OCI-M2 (cell line): Measurements from ENCODE around the gene BCAS3.

Source experiments
- DNase-seq: peaks from one replicate; lab custom pipeline; 2025; ENCODE audit not compliant: unreplicated experiment; lab: John Stamatoyannopoulos, UW

The BCAS3 gene

DNA sequence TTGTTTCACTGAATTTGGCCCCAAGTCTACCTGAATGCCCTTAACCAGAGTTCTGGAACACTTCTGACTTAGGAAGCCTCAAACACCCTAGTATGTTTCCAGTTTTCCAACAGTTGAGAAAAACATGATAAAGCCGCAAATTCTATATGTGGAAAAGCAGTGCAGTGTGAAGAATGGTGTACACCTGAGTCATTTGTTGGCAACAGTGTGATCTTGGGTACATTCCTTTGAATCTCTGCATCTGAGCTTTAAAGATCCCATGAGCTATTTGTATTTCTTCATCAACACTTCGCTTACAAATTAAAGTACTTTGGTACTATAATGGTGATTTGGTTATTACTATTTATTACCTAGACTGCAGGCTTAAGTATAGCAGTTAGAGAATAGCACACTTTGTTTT is 628.4 kb downstream of the BCAS3 start:
- DNase-seq, result no peak

DNA sequence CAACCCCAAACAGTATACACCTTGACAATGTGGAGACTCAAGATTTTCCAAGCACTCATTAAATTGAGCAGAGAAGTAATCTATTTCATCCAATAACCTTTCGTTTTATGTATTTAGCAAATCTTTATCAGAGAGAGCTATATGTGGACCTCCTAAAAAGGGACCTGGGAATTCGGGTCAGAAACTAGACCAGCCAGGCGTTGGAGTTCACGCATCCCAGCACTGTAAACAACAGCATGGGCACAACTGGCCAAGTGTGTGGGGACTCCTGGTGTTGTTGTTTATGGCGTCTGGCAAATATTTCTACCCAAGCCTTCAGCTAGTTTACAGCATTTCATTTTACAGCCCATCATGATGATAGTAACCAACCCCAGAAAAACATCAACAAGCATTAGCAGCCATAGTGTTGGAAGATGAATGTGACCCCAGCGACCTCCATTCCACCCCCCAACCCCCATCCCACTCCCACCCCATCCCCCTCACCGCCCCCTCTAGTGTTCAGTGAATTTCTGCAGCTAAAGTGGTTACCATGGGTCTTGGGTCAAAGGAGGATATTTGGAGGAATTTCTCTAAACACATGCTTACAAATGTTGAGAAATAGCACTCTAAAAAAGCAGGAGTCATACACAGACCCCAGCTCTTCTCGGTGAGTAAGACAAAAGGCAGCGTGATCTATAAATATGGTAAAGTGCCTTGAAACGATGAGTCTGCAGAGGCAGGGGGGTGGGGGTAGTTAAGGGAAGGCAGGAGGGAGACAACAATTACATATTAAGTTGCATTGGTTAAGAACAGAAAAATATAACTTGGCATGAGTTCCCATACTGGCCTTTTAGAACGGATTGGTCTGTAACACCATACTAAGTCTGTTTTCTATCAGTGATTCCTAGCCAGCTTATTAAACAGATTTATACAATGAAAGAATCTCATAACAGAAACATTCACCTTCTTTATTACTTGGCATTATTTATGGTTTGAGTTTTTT is 630.5 kb downstream of the BCAS3 start:
- DNase-seq, result no peak

- no peak for DNase-seq
Measured at GRCh38 chr17:61309362-61310256, 632.0 kb downstream of the BCAS3 start.

GRCh38 chr17:61310590-61310989 is 632.9 kb downstream of the BCAS3 start:
- no peak for DNase-seq

DNA sequence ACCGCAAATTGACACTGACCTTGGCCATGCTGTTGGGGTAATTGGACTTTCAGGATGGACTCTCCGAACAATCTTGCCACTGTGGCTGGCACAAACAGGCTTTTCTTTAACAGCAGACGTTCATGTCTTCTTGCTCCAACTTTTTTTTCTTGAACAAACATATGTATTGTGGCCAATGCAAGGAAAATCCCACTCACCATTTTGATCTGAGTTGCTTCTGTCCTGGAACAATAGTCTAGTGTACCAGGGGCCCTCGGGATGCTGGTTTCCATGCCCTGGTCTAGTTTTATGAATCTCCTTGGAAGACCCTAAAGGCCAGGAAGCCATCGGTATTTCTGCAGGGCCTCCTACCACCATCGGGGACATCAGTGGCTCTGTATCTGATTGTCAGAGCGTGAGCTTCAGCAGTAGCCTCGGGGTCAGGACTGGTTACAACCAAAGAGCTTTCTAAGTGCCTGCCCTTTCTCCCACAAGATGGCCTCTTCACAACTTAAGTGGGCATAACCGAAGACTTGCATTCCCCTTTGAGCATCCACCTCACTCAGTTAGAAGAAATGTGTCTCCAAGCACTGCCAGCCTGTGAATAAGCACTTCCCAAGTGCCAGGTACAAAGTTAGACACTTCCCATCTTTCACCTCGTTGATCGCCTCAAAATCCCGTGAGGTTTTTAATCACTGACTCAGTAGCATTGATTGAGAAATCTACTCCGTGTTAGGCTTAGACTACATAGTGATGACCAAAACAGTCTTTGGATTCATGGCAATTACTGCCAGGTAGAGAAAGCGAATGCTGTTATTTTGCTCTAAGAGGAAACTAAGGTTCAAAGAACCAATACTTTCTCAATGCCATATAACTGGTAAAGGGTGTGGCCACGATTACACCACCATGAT is 635.0 kb downstream of the BCAS3 start:
- no peak for DNase-seq

- DNase-seq, result no peak
Measured at GRCh38 chr17:61313461-61314326, 636.0 kb downstream of the BCAS3 start.

DNA sequence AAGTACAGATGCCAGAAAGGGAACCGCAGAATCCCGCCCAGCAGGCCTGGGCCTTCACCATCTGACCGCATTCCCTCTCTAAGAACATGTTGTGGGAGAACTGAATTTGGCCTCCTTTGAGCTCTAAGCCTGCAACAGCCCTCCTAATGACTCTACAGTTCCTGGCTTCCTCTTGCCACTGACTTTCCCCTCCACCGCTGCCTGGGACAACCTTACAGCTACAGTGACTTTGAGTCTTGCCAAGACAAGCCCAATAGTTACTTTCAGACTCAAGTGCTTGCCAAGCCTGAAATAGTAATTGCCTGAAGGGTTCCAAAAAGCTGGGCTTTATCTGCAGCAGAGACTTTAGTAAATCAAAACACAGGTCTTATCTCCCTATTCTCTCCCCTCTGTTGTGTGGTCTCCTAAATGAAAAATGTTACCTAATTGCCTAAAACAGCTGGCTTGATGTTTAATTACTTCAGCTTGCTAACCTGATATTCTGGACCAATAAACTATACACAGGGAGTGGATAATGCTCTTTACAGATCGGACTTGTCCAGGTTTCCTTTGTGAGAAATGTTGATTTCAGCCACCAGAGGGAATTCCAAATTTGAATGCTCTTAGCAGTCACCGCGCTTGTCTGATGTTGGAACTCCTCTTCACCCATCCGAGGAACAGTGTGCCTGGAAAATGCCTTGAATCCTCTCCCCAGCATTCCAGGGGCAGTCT is 636.9 kb downstream of the BCAS3 start:
- DNase-seq, result no peak

DNA sequence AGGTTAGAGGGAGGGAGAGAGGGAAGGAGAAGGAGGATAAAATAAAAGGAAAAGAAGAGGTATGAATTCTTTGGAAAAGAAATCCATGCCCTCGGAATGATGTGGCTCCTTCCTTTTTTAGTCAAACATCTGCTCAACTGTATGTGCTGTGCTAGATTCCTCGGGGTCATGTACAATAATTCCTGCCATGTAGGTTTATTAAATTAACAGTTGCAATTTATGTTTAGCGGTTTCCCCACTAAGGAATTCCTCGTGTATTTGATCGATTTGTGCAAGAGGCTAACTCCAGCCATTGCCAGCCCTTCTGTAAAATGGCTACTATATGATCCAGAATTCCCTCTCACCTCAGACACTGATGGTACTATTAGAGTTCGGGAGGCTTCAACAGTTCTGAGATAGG is 639.0 kb downstream of the BCAS3 start:
- no peak for DNase-seq

GRCh38 chr17:61317779-61318178 is 640.1 kb downstream of the BCAS3 start:
- no peak for DNase-seq

DNA sequence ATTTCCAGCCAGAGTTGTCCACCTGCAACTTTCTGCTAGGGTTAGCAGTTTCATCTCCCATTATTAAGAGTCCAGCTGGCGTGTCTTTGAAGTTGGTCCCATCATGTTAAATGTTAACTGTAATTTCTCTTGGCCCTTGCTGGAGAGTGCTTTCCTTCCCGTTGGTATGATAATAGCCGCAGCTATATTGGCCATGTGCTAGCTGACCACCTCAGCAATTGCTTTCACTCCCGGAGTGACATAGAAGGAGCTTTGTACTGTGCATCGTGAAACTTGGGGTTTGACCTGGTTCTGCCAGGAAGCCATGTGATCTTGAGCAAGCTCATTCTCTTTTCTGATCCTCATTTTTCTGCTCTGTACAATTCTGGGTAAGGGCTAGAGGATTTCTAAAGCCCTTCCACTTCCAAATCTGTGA is 641.0 kb downstream of the BCAS3 start:
- no peak for DNase-seq

DNA sequence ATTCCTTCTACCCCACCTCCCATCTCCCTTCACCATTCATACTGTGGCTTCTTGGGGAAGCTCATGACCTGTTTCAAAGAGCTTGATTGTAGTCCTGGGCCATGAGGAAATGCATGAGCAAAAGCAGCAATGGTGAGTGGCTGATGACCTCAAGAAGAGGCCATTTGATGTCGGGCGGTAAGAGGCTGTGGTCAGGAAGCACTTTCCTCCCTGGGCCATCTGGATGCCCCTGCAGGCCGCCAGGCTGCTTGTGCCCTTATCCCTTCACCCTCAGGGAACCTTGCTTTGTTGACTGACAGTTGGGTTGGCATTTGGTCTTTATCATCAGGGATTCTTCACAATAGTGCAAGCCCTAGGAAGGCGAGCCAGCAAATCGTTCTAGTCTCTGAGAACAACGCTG is 643.7 kb downstream of the BCAS3 start:
- DNase-seq, result no peak

DNA sequence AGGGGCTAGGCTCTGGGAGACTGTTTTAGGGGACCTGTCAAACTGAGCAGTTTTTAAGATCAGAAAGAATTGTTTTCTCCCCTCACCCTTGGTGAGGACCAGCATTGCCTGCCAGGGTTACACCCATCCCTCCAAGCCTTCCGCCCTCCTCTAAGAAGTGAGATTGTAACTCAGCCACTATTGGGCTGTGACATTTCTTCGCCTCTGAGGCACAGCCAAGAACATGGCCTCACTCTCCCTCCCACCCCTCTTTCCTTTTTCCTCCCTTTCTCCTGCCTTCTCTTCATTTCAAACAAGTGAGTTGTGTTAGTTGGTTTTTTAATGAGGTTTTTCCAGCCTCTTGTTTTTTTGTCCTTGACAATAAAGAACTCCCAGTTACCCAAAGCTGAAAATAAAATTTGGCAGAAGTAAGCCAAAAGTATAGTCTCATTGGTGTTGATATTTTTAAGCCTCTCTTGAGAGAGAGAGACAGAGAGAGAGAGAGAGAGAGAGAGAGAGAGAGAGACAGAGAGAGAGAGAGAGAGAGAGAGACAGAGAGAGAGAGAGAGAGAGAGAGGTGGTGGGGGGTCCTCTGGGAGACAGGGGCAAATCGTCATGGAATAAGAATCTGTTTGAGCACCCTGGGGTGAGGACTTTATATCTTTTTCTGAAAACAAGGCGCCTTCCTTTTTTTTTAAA is 644.8 kb downstream of the BCAS3 start:
- no peak for DNase-seq

DNA sequence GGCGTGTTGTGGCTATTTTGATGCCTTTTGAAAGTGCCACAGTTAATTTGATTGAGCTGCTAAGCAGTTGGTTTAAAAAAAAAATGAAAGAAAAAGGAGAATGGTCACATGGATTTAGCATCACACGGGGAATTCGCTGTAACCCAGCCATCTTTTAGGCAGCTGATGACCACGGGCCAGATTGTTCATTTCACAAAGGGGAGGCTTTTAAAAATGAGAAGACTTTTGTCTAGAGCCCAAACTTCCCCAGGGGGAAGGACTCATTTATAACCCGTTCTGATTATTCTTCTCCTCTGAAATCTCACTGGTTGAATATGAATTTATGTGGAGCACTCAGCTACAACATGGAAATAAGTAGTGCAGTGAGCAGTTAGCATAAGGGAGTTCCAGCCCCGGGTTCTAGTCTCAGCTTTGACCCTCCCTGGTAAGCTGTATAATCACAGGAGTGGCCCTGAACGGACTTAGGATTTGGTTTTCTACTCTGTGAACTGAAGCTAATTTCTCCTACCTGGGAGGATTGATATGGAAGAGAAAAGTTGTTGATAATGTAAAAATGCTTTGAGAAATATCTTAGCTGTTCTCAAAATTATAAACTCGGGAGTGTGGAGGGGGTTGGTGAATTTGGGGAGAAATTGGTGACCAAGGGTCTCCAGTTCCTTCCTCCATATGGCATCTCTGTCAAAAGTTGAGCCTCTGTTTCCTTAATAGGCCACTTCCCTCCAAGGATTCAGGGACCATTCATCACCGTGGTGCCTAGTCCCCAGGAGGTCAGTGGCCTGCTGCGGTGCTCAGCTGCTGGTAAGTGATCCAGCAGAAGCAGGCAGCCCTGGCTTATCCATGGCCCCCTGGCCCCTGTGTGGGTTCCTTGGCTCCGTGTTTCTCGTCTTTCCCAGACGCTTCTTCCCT is 645.6 kb downstream of the BCAS3 start:
- no peak for DNase-seq

- no peak for DNase-seq
Measured at GRCh38 chr17:61323909-61324868, 646.5 kb downstream of the BCAS3 start.

GRCh38 chr17:61324950-61325349 is 647.3 kb downstream of the BCAS3 start:
- DNase-seq, result no peak

- DNase-seq, result no peak
Measured at GRCh38 chr17:61325382-61326073, 647.9 kb downstream of the BCAS3 start.
